Fibroblast of skin of left quadriceps (primary cell): ENCODE results near the gene SLC24A3.

Experiments used
- DNase-seq, 2 experiments: peaks; one replicate each; pipeline ENCODE4 v3.0.0-alpha.2; 2013; ENCODE audit warnings: low read depth in 2 of 2

Gene SLC24A3

GRCh38 chr20:19713822-19714578 is 501.6 kb downstream of the SLC24A3 start:
- no peak for DNase-seq

GRCh38 chr20:19714579-19714840 is 502.1 kb downstream of the SLC24A3 start:
- DNase-seq: no peak

GRCh38 chr20:19715986-19716385 is 503.5 kb downstream of the SLC24A3 start:
- DNase-seq: no peak

- no peak for DNase-seq
These were observed 506.4 kb downstream of the SLC24A3 start for GRCh38 chr20:19718880-19719279.

- no peak for DNase-seq
These were observed 508.5 kb downstream of the SLC24A3 start for GRCh38 chr20:19720991-19721390.

GRCh38 chr20:19723051-19723450 is 510.6 kb downstream of the SLC24A3 start:
- no peak for DNase-seq

- no peak for DNase-seq
These were observed 511.5 kb downstream of the SLC24A3 start for GRCh38 chr20:19723813-19724430.

- DNase-seq: no peak
These were observed 512.9 kb downstream of the SLC24A3 start for GRCh38 chr20:19725373-19725772.

GRCh38 chr20:19725814-19726525 is 513.5 kb downstream of the SLC24A3 start:
- DNase-seq: no peak

- DNase-seq: no peak
These were observed 514.9 kb downstream of the SLC24A3 start for GRCh38 chr20:19727251-19727847.

GRCh38 chr20:19729672-19730071 is 517.2 kb downstream of the SLC24A3 start:
- DNase-seq: no peak

- no peak for DNase-seq
These were observed 518.3 kb downstream of the SLC24A3 start for GRCh38 chr20:19730706-19731105.

GRCh38 chr20:19734811-19735210 is 522.4 kb downstream of the SLC24A3 start:
- DNase-seq: no peak

- DNase-seq: peak in 1 of 2 experiments; percentile 45
These were observed 523.0 kb downstream of the SLC24A3 start for GRCh38 chr20:19735446-19735845.

GRCh38 chr20:19737025-19737424 is 524.6 kb downstream of the SLC24A3 start:
- peak in 1 of 2 experiments; percentile 13 for DNase-seq

GRCh38 chr20:19738951-19739350 is 526.5 kb downstream of the SLC24A3 start:
- no peak for DNase-seq

GRCh38 chr20:19739351-19739750 is 526.9 kb downstream of the SLC24A3 start:
- no peak for DNase-seq

GRCh38 chr20:19740512-19740911 is 528.1 kb downstream of the SLC24A3 start:
- no peak for DNase-seq

GRCh38 chr20:19741924-19742323 is 529.5 kb downstream of the SLC24A3 start:
- DNase-seq: no peak

- DNase-seq: no peak
These were observed 530.7 kb downstream of the SLC24A3 start for GRCh38 chr20:19742974-19743639.

GRCh38 chr20:19743640-19743995 is 531.2 kb downstream of the SLC24A3 start:
- no peak for DNase-seq

GRCh38 chr20:19745106-19745505 is 532.7 kb downstream of the SLC24A3 start:
- no peak for DNase-seq
